SK-N-SH (cell line): ENCODE data around the gene ALAD. TPM values are rescaled to one million over a fixed set of nuclear protein-coding genes. Genes with fewer than 3 reads are reported as not detected.

Experiments
- CTCF ChIA-PET: fragments of 300-600, 350-600 bp; formaldehyde crosslinking; extraction: SDS; loops from one replicate; lab custom pipeline; 2021; lab: Yijun Ruan, JAX
- POLR2A ChIA-PET: fragments of 350-600 bp; sonication (Branson Sonifier 250); formaldehyde crosslinking; extraction: SDS; loops from one replicate; lab custom pipeline; 2020; ENCODE audit warnings: antibody characterized with exemption, inconsistent platforms; lab: Yijun Ruan, JAX
- DNase-seq: peaks from one replicate; pipeline ENCODE4 v3.0.0; 2012
- H2AFZ ChIP-seq: fragments of 200-600 bp; sonication (generic); 2 replicates; pipeline ENCODE4 v1.8.1; 2016; ENCODE audit warnings: antibody characterized with exemption, mild to moderate bottlenecking, low read depth
- H3F3A ChIP-seq: fragments of 200-600 bp; sonication (generic); replicated peaks from 2 replicates; pipeline ENCODE3; 2016; ENCODE audit warnings: antibody characterized with exemption, mild to moderate bottlenecking; ENCODE audit not compliant: insufficient read depth
- H3K27ac ChIP-seq, 2 experiments: fragments of 200-500 bp in 1 of 2; fragments of 200-600 bp in 1 of 2; sonication (Bioruptor generic) in 1 of 2; sonication (generic), shearing (Covaris generic) in 1 of 2; 2 replicates each; pipeline versions ENCODE4 v1.5.1 to v1.6.1; 2014 to 2016; ENCODE audit warnings: low read depth in 2 of 2, inconsistent platforms in 1 of 2, low read length in 1 of 2, mild to moderate bottlenecking in 1 of 2, mixed read lengths in 1 of 2
- H3K27me3 ChIP-seq: fragments of 200-600 bp; sonication (generic), shearing (Covaris generic); 2 replicates; pipeline ENCODE4 v1.6.1; 2016; ENCODE audit warnings: mixed run types; ENCODE audit not compliant: insufficient read depth
- H3K36me3 ChIP-seq, 2 experiments: fragments of 200-500 bp in 1 of 2; fragments of 200-600 bp in 1 of 2; sonication (Bioruptor generic) in 1 of 2; sonication (generic) in 1 of 2; replicated peaks in 1 of 2; 2 replicates each; pipeline versions ENCODE3 to v1.5.1; 2014 to 2016; ENCODE audit warnings: low read length in 1 of 2, mild to moderate bottlenecking in 1 of 2; ENCODE audit not compliant: insufficient read depth in 2 of 2, control insufficient read depth in 1 of 2
- H3K4me1 ChIP-seq, 2 experiments: fragments of 200-500 bp in 1 of 2; fragments of 200-600 bp in 1 of 2; sonication (Bioruptor generic) in 1 of 2; sonication (generic), shearing (Covaris generic) in 1 of 2; 2 replicates each; pipeline versions ENCODE4 v1.5.1 to v1.6.1; 2014 to 2016; ENCODE audit warnings: low read depth in 1 of 2, low read length in 1 of 2, mixed run types in 1 of 2; ENCODE audit not compliant: insufficient read depth in 2 of 2, control insufficient read depth in 1 of 2
- H3K4me2 ChIP-seq: fragments of 200-600 bp; sonication (generic), shearing (Covaris generic); 2 replicates; pipeline ENCODE4 v1.6.1; 2017; ENCODE audit warnings: mixed run types
- H3K4me3 ChIP-seq, 2 experiments: fragments of 200-500 bp in 1 of 2; fragments of 200-600 bp in 1 of 2; sonication (Bioruptor generic) in 1 of 2; sonication (generic), shearing (Covaris generic) in 1 of 2; 2 replicates each; pipeline versions ENCODE4 v1.5.1 to v1.8.1; 2014 to 2016; ENCODE audit warnings: low read depth in 2 of 2, inconsistent platforms in 1 of 2, low read length in 1 of 2, mild to moderate bottlenecking in 1 of 2, mixed read lengths in 1 of 2, moderate library complexity in 1 of 2
- H3K79me2 ChIP-seq: fragments of 200-600 bp; sonication (generic); 2 replicates; pipeline ENCODE4 v1.8.1; 2017; ENCODE audit warnings: mild to moderate bottlenecking; ENCODE audit not compliant: insufficient read depth
- H3K9ac ChIP-seq: fragments of 200-600 bp; sonication (generic); 2 replicates; pipeline ENCODE4 v1.6.1; 2017; ENCODE audit warnings: mixed run types
- H3K9me2 ChIP-seq: fragments of 200-600 bp; sonication (generic); 2 replicates; pipeline ENCODE4 v1.6.1; 2017; ENCODE audit warnings: mixed run types
- H3K9me3 ChIP-seq: fragments of 200-600 bp; sonication (generic); 2 replicates; pipeline ENCODE4 v1.6.1; 2017; ENCODE audit warnings: mixed run types, mild to moderate bottlenecking, moderate library complexity
- H4K20me1 ChIP-seq: fragments of 200-600 bp; sonication (generic); 2 replicates; pipeline ENCODE4 v1.6.1; 2017; ENCODE audit warnings: mild to moderate bottlenecking, mixed run types; ENCODE audit not compliant: insufficient read depth
- CHD2 ChIP-seq: fragments of 150-350 bp; IDR thresholded peaks from 2 replicates; pipeline ENCODE4 v1.6.1; 2018; ENCODE audit warnings: low read length; ENCODE audit not compliant: partially characterized antibody
- CTCF ChIP-seq: fragments of 200-600 bp; sonication (generic); IDR thresholded peaks from 2 replicates; pipeline ENCODE4 v1.6.1; 2017; ENCODE audit warnings: antibody characterized with exemption, mild to moderate bottlenecking, moderate library complexity
- ELF1 ChIP-seq: IDR thresholded peaks from 2 replicates; pipeline ENCODE4 v1.4.0; 2012
- FOXM1 ChIP-seq: IDR thresholded peaks from 2 replicates; pipeline ENCODE4 v1.4.0; 2012; ENCODE audit warnings: low read depth, mild to moderate bottlenecking
- GABPA ChIP-seq: IDR thresholded peaks from 2 replicates; pipeline ENCODE4 v1.4.0; 2012; ENCODE audit warnings: low read depth, mild to moderate bottlenecking
- GATA2 ChIP-seq: sonication (generic); formaldehyde crosslinking; IDR thresholded peaks from 2 replicates; pipeline ENCODE4 v1.5.0; 2020; ENCODE audit warnings: mild to moderate bottlenecking, missing genetic modification reagents
- JUND ChIP-seq: IDR thresholded peaks from 2 replicates; pipeline ENCODE4 v1.4.0; 2012
- NFIC ChIP-seq: IDR thresholded peaks from 2 replicates; pipeline ENCODE4 v1.4.0; 2012; ENCODE audit warnings: borderline replicate concordance
- POLR2AphosphoS5 ChIP-seq: IDR thresholded peaks from 2 replicates; pipeline ENCODE4 v1.6.1; 2012; ENCODE audit warnings: low read depth, low read length
- RAD21 ChIP-seq: IDR thresholded peaks from 2 replicates; pipeline ENCODE4 v1.6.1; 2012; ENCODE audit warnings: mild to moderate bottlenecking, low read length
- RFX5 ChIP-seq: IDR thresholded peaks from 2 replicates; pipeline ENCODE4 v1.6.1; 2012; ENCODE audit warnings: mild to moderate bottlenecking, improper control_type of control experiment, low read length
- RXRA ChIP-seq: IDR thresholded peaks from 2 replicates; pipeline ENCODE4 v1.4.0; 2012; ENCODE audit warnings: low read depth, mild to moderate bottlenecking, borderline replicate concordance
- SIN3A ChIP-seq: IDR thresholded peaks from 2 replicates; pipeline ENCODE4 v1.6.1; 2012; ENCODE audit warnings: low read depth, mild to moderate bottlenecking, low read length, moderate library complexity, borderline replicate concordance
- TCF12 ChIP-seq: IDR thresholded peaks from 2 replicates; pipeline ENCODE4 v1.4.0; 2012
- USF2 ChIP-seq: fragments of 150-350 bp; IDR thresholded peaks from 2 replicates; pipeline ENCODE4 v1.6.1; 2017; ENCODE audit warnings: antibody characterized with exemption, low read length, low read depth, borderline replicate concordance
- WGBS: methylation state at CpG from one replicate; pipeline ENCODE4 v1.1.6; 2017; ENCODE audit warnings: low lambda C conversion rate; 5-methylcytosine and 5-hydroxymethylcytosine counted together
- polyA plus RNA-seq, 3 experiments: library from polyadenylated mRNA; depleted of rRNA; stranded (reverse); fragments of >200 nt; gene quantifications; 2 replicates each; pipeline ENCODE4 v1.2.3, GENCODE V29; 2012
- TF ChIP-seq, protein P1 (sequence below): IDR thresholded peaks from 2 replicates; pipeline ENCODE4 v1.6.1; 2012; ENCODE audit warnings: mild to moderate bottlenecking, low read depth, low read length, moderate library complexity

The ALAD gene
- polyA plus RNA-seq, 1 of the 3 experiments (the other 2 are of a cell fraction), result 10.7 TPM

DNA sequence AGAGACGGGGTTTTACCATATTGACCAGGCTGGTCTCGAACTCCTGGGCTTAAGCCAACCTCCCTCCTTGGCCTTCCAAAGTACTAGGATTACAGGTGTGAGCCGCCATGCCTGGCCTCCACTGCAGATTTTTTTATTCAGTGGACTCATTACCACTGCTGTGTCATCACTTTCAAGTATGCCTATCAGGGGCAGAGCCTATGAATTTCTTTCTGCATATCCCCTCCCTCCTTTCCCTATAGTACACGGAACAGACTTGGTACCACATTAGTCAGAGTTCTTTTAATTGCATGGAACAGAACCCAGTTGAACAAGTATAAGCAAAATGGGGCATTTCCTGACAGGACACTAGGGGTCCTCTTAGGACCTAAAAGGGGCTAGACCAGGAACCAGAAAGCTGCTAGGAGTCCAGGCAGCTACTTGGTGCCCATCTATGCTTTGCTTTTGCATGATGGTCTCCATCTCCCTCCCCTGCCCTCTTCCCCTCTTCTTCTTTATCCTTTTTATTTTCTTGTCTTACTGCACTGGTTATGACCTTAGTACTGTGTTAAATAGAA, 46.0 kb downstream of the ALAD start:
- TF ChIP-seq GABPA (no peak), USF2 (no peak), CTCF (peak; percentile 23), ELF1 (no peak), RFX5 (no peak), SIN3A (no peak), RAD21 (peak; percentile 35), RXRA (no peak), JUND (no peak), CHD2 (no peak), FOXM1 (no peak), TCF12 (no peak), GATA2 (no peak), POLR2AphosphoS5 (no peak), NFIC (no peak)
- TF ChIP-seq, protein P1, sequence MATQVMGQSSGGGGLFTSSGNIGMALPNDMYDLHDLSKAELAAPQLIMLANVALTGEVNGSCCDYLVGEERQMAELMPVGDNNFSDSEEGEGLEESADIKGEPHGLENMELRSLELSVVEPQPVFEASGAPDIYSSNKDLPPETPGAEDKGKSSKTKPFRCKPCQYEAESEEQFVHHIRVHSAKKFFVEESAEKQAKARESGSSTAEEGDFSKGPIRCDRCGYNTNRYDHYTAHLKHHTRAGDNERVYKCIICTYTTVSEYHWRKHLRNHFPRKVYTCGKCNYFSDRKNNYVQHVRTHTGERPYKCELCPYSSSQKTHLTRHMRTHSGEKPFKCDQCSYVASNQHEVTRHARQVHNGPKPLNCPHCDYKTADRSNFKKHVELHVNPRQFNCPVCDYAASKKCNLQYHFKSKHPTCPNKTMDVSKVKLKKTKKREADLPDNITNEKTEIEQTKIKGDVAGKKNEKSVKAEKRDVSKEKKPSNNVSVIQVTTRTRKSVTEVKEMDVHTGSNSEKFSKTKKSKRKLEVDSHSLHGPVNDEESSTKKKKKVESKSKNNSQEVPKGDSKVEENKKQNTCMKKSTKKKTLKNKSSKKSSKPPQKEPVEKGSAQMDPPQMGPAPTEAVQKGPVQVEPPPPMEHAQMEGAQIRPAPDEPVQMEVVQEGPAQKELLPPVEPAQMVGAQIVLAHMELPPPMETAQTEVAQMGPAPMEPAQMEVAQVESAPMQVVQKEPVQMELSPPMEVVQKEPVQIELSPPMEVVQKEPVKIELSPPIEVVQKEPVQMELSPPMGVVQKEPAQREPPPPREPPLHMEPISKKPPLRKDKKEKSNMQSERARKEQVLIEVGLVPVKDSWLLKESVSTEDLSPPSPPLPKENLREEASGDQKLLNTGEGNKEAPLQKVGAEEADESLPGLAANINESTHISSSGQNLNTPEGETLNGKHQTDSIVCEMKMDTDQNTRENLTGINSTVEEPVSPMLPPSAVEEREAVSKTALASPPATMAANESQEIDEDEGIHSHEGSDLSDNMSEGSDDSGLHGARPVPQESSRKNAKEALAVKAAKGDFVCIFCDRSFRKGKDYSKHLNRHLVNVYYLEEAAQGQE, result no peak
- TF ChIP-seq, all 33 proteins: peak for 2
- 65% methylated on average over 4 of the region's 4 CpGs for WGBS
- no peak overlapping the region for H3K9ac ChIP-seq
- no peaks in the 10 kb centered on the region for H3K9me2 ChIP-seq
- H3K9me3 ChIP-seq, result no peaks in the 10 kb centered on the region
- H4K20me1 ChIP-seq, result no peaks in the 10 kb centered on the region
- no peak overlapping the region for H3K27ac ChIP-seq
- H3K79me2 ChIP-seq, result no peaks in the 10 kb centered on the region
- DNase-seq, result no peak
- ChIA-PET CTCF (interaction anchor here (0.7 to 1.1 kb wide), 4 partner anchors 18 to 233 kb away, joined by 3 to 4 read pairs (median 3); partner anchors contain the start of genes C9orf43 and POLE3), POLR2A (no interaction called here)
- no peak overlapping the region for H3K4me3 ChIP-seq
- H2AFZ ChIP-seq, result no peak overlapping the region
- peaks cover 0 to 4% of the 10 kb centered on the region in 2 experiments; a peak in 1 of 4 replicates for H3K4me1 ChIP-seq
- peaks cover 20% of the 10 kb centered on the region for H3K27me3 ChIP-seq
- H3K36me3 ChIP-seq, result no peaks in the 10 kb centered on the region
- no peak overlapping the region for H3K4me2 ChIP-seq
- H3F3A ChIP-seq, result no peaks in the 10 kb centered on the region
